Stomach (tissue), 9 donors: ENCODE results near the gene NHERF1. TPM values are rescaled to one million over a fixed set of nuclear protein-coding genes. Genes with fewer than 3 reads are reported as not detected.

Source experiments
- DNase-seq, 2 donors: peaks; one replicate each; pipeline versions ENCODE4 v3.0.0 to v3.0.0-alpha.2; 2013 to 2019
- H3K27ac ChIP-seq, 5 donors: fragments of 200-600 bp in 4 of 5; sonication (generic) in 4 of 5; one replicate each; pipeline ENCODE4 v1.5.1; 2013 to 2019; ENCODE audit warnings: mild to moderate bottlenecking in 1 of 5, moderate library complexity in 1 of 5
- H3K27me3 ChIP-seq, 3 donors: fragments of 200-600 bp; sonication (generic); one replicate each; pipeline ENCODE4 v1.5.1; 2017 to 2019; ENCODE audit warnings: mixed run types in 1 of 3
- H3K36me3 ChIP-seq, 4 donors: fragments of 200-600 bp; sonication (generic); 1 replicate in 3 of 4; 2 replicates in 1 of 4; pipeline ENCODE4 v1.5.1; 2016 to 2019
- H3K4me1 ChIP-seq, 4 donors: fragments of 200-600 bp; sonication (generic); one replicate each; pipeline ENCODE4 v1.5.1; 2016 to 2019
- H3K4me3 ChIP-seq, 4 donors: fragments of 200-600 bp; sonication (generic) in 3 of 4; one replicate each; pipeline ENCODE4 v1.5.1; 2016 to 2019; ENCODE audit warnings: mild to moderate bottlenecking in 1 of 4
- H3K9me3 ChIP-seq, 4 donors: fragments of 200-600 bp; sonication (generic); one replicate each; pipeline ENCODE4 v1.5.1; 2016 to 2019
- EP300 ChIP-seq: sonication (generic); formaldehyde crosslinking; IDR thresholded peaks from one replicate; pipeline ENCODE4 v1.6.1; 2017; ENCODE audit warnings: antibody characterized with exemption
- POLR2A ChIP-seq, 4 donors: fragments of 450-650 bp; IDR thresholded peaks; one replicate each; pipeline ENCODE4 v1.6.1; 2016; ENCODE audit warnings: antibody characterized with exemption in 4 of 4, control low read depth in 2 of 4, mild to moderate bottlenecking in 1 of 4, moderate library complexity in 1 of 4
- POLR2AphosphoS5 ChIP-seq, 3 donors: sonication (generic); formaldehyde crosslinking; IDR thresholded peaks; one replicate each; pipeline ENCODE4 v1.6.1; 2016; ENCODE audit warnings: antibody characterized with exemption in 3 of 3
- WGBS, 5 donors: extraction: QIAGEN DNeasy Blood & Tissue Kit in 3 of 5; methylation state at CpG; one replicate each; pipeline versions ENCODE4 v1.1.5 to v1.1.7; 2013 to 2018; 5-methylcytosine and 5-hydroxymethylcytosine counted together
- intact Hi-C: fragments of 100-400 bp; cut with DNase I; formaldehyde crosslinking; loops from one replicate; pipeline ENCODE4 v1.15.1; 2023; ENCODE audit warnings: low total_unique reads
- polyA plus RNA-seq, 3 donors: library from polyadenylated mRNA; stranded (reverse); fragments of 200-250 nt; gene quantifications; one replicate each; pipeline ENCODE4 v1.2.3, GENCODE V29; 2013
- total RNA-seq, 5 donors: library from RNA; depleted of rRNA; stranded (reverse); fragments of >200 nt; gene quantifications; one replicate each; pipeline versions ENCODE4 v1.1.0 to v1.2.3, GENCODE V29; 2014 to 2016
- TF ChIP-seq, protein P1 (sequence below), 7 experiments: fragments of 450-650 bp in 4 of 7; fragments of 200-600 bp in 3 of 7; sonication (generic) in 3 of 7; IDR thresholded peaks; one replicate each; pipeline ENCODE4 v1.5.1; 2016 to 2019; ENCODE audit warnings: antibody characterized with exemption in 7 of 7, control low read depth in 2 of 7, mild to moderate bottlenecking in 1 of 7
- donor health status: healthy with polysubstance abuse.
- donor health status: Bipolar disorder and iron deficiency.
- donor health status: healthy.

NHERF1 gene
- total and polyA plus RNA-seq, 8 donors: 14.9 to 152 (median 82.4) TPM

DNA sequence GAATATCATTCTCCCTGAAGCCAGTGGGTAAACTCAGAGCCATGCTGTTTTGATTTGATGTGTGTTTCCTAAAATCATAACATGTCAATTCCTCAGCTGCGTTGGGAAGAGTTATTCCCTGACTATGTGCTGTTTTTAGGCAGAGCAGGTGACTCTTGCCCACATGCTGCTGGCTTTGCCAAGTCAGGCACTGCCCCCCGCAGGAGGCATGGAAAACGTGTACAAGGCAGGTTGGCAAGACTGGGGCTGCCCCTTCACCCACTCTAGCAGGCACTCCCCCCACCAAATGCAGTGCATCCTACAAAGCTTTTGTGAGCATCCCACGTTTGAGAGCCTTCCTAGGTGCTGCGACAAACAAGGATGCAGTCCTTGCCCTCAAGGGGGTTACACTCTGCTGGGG lies 66.0 kb downstream of the NHERF1 start:
- Histone ChIP-seq H3K9me3 (no peaks in the 10 kb centered on the region), H3K4me3 (no peak overlapping the region), H3K27me3 (no peaks in the 10 kb centered on the region), H3K36me3 (peaks cover 0 to 44% (median 34%) of the 10 kb centered on the region in 4 donors), H3K4me1 (peaks cover 0 to 10% (median 0%) of the 10 kb centered on the region in 4 donors), H3K27ac (no peak overlapping the region)
- 80 to 93% (median 81%) methylated on average over 4 to 5 of the region's 5 CpGs for WGBS, 5 donors
- intact Hi-C loops: no loop called here
- no peak for DNase-seq
- TF ChIP-seq EP300: no peak
- no peak for TF ChIP-seq POLR2A (IDR thresholded peaks at IDR 0.05)
- TF ChIP-seq POLR2AphosphoS5 (IDR thresholded peaks at IDR 0.05): no peak
- TF ChIP-seq, protein P1, sequence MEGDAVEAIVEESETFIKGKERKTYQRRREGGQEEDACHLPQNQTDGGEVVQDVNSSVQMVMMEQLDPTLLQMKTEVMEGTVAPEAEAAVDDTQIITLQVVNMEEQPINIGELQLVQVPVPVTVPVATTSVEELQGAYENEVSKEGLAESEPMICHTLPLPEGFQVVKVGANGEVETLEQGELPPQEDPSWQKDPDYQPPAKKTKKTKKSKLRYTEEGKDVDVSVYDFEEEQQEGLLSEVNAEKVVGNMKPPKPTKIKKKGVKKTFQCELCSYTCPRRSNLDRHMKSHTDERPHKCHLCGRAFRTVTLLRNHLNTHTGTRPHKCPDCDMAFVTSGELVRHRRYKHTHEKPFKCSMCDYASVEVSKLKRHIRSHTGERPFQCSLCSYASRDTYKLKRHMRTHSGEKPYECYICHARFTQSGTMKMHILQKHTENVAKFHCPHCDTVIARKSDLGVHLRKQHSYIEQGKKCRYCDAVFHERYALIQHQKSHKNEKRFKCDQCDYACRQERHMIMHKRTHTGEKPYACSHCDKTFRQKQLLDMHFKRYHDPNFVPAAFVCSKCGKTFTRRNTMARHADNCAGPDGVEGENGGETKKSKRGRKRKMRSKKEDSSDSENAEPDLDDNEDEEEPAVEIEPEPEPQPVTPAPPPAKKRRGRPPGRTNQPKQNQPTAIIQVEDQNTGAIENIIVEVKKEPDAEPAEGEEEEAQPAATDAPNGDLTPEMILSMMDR (IDR thresholded peaks at IDR 0.05): no peak

DNA sequence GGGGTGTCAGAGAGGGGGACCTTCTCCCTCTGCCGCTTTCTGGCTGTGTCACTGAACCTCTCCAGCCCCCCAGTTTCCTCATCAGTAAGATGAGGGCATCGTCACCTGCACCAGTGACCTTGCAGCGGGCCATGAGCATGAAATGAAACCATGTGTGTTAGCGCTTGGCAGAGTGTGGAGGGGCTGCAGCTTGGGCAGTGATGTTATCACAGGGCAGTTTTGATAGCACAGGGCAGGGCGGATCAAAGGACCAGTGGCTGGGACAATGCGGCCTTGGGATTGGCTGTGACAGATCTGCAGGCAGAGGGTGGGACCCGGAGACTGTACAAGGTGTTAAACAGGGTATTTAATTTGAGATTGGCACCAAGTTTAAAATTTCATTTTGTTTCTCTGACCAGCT lies 66.6 kb downstream of the NHERF1 start:
- WGBS, 5 donors: 82 to 98% (median 86%) methylated on average over 7 of the region's 7 CpGs
- Histone ChIP-seq H3K4me1 (peaks cover 0 to 10% (median 0%) of the 10 kb centered on the region in 4 donors), H3K4me3 (no peak overlapping the region), H3K36me3 (peaks cover 0 to 44% (median 35%) of the 10 kb centered on the region in 4 donors), H3K9me3 (no peaks in the 10 kb centered on the region), H3K27me3 (no peaks in the 10 kb centered on the region), H3K27ac (no peak overlapping the region)
- intact Hi-C loops: no loop called here
- no peak for DNase-seq
- TF ChIP-seq POLR2AphosphoS5 (IDR thresholded peaks at IDR 0.05) (no peak), EP300 (no peak), POLR2A (IDR thresholded peaks at IDR 0.05) (no peak)
- TF ChIP-seq, protein P1 (IDR thresholded peaks at IDR 0.05): no peak

DNA sequence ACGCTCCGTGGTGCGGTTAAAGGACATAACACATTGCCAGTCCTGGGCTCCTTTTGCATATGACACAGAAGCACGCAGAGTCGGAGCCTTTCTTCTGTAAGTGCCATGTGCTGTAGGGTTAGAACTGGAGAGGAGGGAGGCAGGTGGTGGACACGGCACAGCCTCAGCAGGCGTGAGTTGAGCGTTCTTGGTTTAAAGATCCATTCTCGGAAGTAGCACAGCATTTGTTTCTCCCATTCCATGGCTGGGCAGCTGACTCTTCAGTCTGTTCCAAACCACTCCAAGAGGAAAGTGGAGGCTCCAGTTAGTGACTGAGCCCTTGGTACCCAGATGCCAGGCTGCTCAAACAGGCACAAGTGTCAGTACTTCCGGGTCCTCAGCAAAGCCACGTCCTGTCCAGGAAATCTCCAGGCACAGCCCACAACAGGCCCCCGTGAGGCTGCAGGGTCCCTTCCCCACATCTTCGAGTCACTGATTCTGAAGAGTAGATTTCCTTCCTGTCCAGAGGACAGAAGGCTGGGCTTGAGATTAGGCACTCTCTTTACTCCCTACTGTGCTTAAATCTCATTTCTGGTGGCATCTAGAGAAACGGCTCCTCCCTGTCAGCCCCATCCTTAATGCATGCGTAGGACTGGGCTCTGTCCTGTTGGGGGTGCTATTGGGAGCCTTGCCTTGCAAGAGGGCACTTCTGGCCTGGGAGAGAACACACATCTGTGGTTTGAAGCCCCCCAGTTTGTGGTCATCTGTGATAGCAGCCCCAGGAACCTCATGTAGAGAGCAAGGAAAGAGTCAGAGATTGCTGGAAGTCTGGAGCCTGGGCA lies 67.3 kb downstream of the NHERF1 start:
- intact Hi-C loops: no loop called here
- Histone ChIP-seq H3K36me3 (peaks cover 0 to 46% (median 38%) of the 10 kb centered on the region in 4 donors), H3K4me1 (peaks cover 0 to 10% (median 0%) of the 10 kb centered on the region in 4 donors), H3K9me3 (no peaks in the 10 kb centered on the region), H3K27me3 (no peaks in the 10 kb centered on the region), H3K4me3 (no peak overlapping the region), H3K27ac (no peak overlapping the region)
- DNase-seq: no peak
- 80 to 84% (median 82%) methylated on average over 14 to 15 of the region's 15 CpGs for WGBS, 5 donors
- TF ChIP-seq POLR2A (IDR thresholded peaks at IDR 0.05) (no peak), EP300 (no peak), POLR2AphosphoS5 (IDR thresholded peaks at IDR 0.05) (no peak)
- TF ChIP-seq, protein P1 (IDR thresholded peaks at IDR 0.05): no peak

GRCh38 chr17:74816905-74817620 lies 68.6 kb downstream of the NHERF1 start:
- TF ChIP-seq, protein P1 (IDR thresholded peaks at IDR 0.05): no peak
- TF ChIP-seq POLR2AphosphoS5 (IDR thresholded peaks at IDR 0.05) (no peak), EP300 (no peak), POLR2A (IDR thresholded peaks at IDR 0.05) (no peak)
- intact Hi-C loops: no loop called here
- DNase-seq: no peak
- peaks cover 0 to 53% (median 50%) of the 10 kb centered on the region in 4 donors for H3K36me3 ChIP-seq
- no peak overlapping the region for H3K4me3 ChIP-seq
- no peaks in the 10 kb centered on the region for H3K9me3 ChIP-seq
- H3K27ac ChIP-seq: no peak overlapping the region
- no peaks in the 10 kb centered on the region for H3K27me3 ChIP-seq
- 87 to 98% (median 94%) methylated on average over 11 to 18 of the region's 18 CpGs for WGBS, 5 donors
- peaks cover 0 to 13% (median 0%) of the 10 kb centered on the region in 4 donors for H3K4me1 ChIP-seq
